Endothelial cell (in vitro differentiated cells): Measurements from ENCODE around the gene PPP1R9B. TPM values are rescaled to one million over a fixed set of nuclear protein-coding genes. Genes with fewer than 3 reads are reported as not detected.

ENCODE experiments used
- DNase-seq: peaks from one replicate; pipeline ENCODE4 v3.0.0; 2021; ENCODE audit warnings: low spot score
- H3K27ac Mint-ChIP-seq: one replicate; pipeline ENCODE4 v1.8.0; 2021; ENCODE audit warnings: mixed read lengths, inconsistent platforms; ENCODE audit not compliant: unreplicated experiment
- H3K27me3 Mint-ChIP-seq: one replicate; pipeline ENCODE4 v1.8.0; 2021; ENCODE audit warnings: mild to moderate bottlenecking, moderate library complexity, mixed read lengths, inconsistent platforms; ENCODE audit not compliant: unreplicated experiment
- H3K36me3 Mint-ChIP-seq: one replicate; pipeline ENCODE4 v1.8.0; 2021; ENCODE audit warnings: mild to moderate bottlenecking, low read depth, mixed read lengths, inconsistent platforms; ENCODE audit not compliant: unreplicated experiment
- H3K4me1 Mint-ChIP-seq: one replicate; pipeline ENCODE4 v1.8.0; 2021; ENCODE audit warnings: mild to moderate bottlenecking, mixed read lengths, inconsistent platforms; ENCODE audit not compliant: unreplicated experiment
- H3K4me3 Mint-ChIP-seq: one replicate; pipeline ENCODE4 v1.8.0; 2021; ENCODE audit warnings: mild to moderate bottlenecking, mixed read lengths, inconsistent platforms; ENCODE audit not compliant: unreplicated experiment
- H3K9me3 Mint-ChIP-seq: one replicate; pipeline ENCODE4 v1.8.0; 2021; ENCODE audit warnings: mixed read lengths, inconsistent platforms; ENCODE audit not compliant: unreplicated experiment
- total RNA-seq: library from RNA; stranded (reverse); fragmentation: NEBNext Ultra II Directional; extraction: Animal tissue kit (Norgen Biotek cat#: 25700); gene quantifications from one replicate; pipeline ENCODE4 v1.2.1, GENCODE V29; 2021; ENCODE audit not compliant: unreplicated experiment
- TF ChIP-seq, protein P1 (sequence below): fragments of 200-600 bp; sonication (generic); IDR thresholded peaks from one replicate; pipeline ENCODE4 v1.5.0; 2021; ENCODE audit warnings: antibody characterized with exemption; ENCODE audit not compliant: unreplicated experiment

PPP1R9B gene
- total RNA-seq, 1 donor from 2014 or later: 101 TPM

DNA sequence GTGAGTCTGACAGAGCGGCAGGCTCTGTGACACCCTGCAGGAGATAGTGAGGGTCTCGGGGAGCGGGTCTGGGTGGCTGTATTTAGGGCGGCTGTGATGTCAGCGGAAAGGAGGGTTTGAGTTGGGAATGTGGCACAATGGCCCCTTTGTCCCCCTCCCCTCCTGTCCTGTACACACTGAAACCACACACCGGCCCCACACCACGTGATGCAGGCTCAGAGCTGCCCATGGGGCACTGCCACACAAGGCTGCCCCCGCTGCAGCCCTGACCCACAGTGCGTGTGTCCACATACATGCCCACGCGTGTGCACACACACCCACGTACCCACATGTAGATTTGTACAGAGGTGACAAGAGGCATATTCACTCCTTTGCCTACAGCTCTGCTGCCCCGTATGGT lies 30.7 kb upstream of the PPP1R9B start:
- peaks cover 14% of the 10 kb centered on the region for H3K4me1 Mint-ChIP-seq
- H3K4me3 Mint-ChIP-seq: no peak overlapping the region
- no peaks in the 10 kb centered on the region for H3K36me3 Mint-ChIP-seq
- TF ChIP-seq, protein P1, sequence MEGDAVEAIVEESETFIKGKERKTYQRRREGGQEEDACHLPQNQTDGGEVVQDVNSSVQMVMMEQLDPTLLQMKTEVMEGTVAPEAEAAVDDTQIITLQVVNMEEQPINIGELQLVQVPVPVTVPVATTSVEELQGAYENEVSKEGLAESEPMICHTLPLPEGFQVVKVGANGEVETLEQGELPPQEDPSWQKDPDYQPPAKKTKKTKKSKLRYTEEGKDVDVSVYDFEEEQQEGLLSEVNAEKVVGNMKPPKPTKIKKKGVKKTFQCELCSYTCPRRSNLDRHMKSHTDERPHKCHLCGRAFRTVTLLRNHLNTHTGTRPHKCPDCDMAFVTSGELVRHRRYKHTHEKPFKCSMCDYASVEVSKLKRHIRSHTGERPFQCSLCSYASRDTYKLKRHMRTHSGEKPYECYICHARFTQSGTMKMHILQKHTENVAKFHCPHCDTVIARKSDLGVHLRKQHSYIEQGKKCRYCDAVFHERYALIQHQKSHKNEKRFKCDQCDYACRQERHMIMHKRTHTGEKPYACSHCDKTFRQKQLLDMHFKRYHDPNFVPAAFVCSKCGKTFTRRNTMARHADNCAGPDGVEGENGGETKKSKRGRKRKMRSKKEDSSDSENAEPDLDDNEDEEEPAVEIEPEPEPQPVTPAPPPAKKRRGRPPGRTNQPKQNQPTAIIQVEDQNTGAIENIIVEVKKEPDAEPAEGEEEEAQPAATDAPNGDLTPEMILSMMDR: no peak
- peaks cover 3% of the 10 kb centered on the region for H3K27me3 Mint-ChIP-seq
- DNase-seq: no peak
- H3K9me3 Mint-ChIP-seq: no peaks in the 10 kb centered on the region
- no peak overlapping the region for H3K27ac Mint-ChIP-seq

DNA sequence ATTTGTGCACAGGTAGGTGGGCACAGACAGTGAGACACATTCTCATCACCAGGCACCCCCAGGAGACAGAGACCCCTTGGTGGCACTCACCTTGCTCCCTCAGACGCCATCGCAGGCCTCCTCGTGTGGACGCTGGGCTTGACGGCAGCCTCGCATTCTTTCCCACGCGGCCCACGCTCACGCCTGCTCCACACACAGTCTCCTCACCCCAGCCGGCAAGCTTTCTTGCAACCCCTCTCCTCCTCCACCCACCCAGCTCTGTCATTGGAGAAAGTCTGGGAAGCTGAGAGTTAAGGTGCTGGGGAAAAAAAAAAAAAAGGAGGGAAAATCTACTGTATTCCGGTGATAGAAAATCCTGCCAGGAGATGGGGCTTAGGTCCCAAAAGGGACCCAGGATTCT lies 30.1 kb upstream of the PPP1R9B start:
- H3K4me3 Mint-ChIP-seq: no peak overlapping the region
- H3K27ac Mint-ChIP-seq: no peak overlapping the region
- H3K4me1 Mint-ChIP-seq: peaks cover 14% of the 10 kb centered on the region
- TF ChIP-seq, protein P1: no peak
- H3K36me3 Mint-ChIP-seq: no peaks in the 10 kb centered on the region
- H3K27me3 Mint-ChIP-seq: peaks cover 3% of the 10 kb centered on the region
- no peak for DNase-seq
- no peaks in the 10 kb centered on the region for H3K9me3 Mint-ChIP-seq

DNA sequence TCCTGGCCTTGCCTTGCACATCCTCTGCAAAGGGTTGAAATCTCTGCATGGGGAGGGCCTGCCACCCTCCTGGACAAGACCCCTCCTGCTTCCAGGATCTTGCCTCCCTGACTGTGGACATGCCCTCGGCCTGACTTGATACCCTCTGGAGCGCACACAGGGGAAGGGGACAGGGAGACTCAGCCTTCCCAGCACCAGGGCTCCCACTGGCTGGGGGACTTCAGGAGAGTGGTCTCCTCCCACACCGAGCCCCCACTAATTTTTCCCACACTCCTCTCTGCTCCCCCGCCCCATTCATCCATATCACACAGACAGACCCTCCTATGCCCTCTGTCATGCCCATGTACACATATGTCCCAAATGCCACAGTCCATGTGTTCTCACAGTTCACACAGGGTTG lies 29.6 kb upstream of the PPP1R9B start:
- no peak overlapping the region for H3K27ac Mint-ChIP-seq
- peaks cover 14% of the 10 kb centered on the region for H3K4me1 Mint-ChIP-seq
- DNase-seq: no peak

DNA sequence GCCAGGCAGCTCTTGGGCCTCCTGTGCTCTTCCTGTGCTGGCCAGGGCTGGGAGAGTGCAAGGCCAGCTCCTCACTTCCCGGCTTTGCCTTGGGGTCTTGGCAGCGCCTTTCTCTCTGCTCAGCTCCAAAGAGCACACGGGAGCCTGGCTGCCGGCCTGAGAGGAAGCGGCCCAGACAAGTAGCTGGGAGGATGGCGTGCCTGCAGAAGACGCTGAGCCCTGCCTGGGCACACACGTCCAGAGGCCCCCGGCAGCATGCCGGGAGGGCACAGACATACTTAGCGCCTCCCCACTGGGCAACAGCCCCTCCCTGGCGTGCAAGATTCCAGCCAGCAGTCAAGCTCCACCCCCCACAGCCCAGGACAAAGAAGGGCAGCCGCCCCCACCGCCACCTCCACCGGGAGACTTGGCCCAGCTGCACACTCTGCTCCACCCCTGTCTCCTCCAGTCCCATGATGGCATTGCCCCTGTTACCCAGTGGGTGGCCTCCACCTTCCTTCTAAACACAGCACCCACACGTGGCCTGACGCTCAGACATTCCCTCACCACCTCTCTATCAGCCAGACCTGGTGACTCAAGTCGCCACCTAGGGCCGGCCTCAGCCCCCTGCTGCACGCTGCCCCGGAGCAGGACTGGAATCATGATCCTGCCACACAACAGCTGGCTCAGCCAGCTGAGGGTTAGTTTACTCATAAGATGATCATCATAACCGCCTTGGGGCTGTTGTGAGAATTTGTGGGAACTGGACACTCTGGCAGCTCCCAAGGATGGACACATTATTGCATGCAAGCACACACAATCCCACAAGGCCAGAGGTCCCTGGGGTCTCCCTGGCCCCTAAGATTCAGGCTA lies 27.7 kb upstream of the PPP1R9B start:
- Mint-ChIP-seq H3K4me1 (peaks cover 11% of the 10 kb centered on the region), H3K9me3 (no peaks in the 10 kb centered on the region), H3K4me3 (peak overlapping the region; percentile 70), H3K36me3 (no peaks in the 10 kb centered on the region), H3K27ac (peak overlapping the region; percentile 58), H3K27me3 (peaks cover 4% of the 10 kb centered on the region)
- TF ChIP-seq, protein P1: peak; percentile 28
- DNase-seq: peak; percentile 71

More for the DNA sequence above, 29.6 kb upstream of the PPP1R9B start:
- no peak overlapping the region for H3K4me3 Mint-ChIP-seq
- H3K27me3 Mint-ChIP-seq: peaks cover 3% of the 10 kb centered on the region
- H3K36me3 Mint-ChIP-seq: no peaks in the 10 kb centered on the region
- TF ChIP-seq, protein P1: no peak
- no peaks in the 10 kb centered on the region for H3K9me3 Mint-ChIP-seq

DNA sequence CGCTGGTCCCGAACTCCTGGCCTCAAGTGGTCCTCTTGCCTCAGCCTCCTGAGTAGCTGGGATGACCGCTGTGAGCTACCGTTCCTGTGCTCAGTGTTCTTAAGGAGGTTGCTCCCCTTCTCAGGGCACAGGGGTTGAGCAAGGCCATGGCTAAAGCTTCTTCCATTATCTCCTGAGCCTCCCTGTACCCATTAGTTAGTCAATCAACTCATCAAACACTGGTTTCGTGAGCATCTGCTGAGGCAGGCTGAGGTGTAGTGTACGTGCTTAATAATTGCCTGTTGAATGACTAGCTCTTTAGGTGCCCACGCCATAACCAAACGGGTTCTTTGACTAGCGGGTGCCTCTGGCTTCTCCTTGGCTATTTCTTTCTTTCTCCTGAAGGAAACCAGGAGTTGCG lies 27.0 kb upstream of the PPP1R9B start:
- peaks cover 11% of the 10 kb centered on the region for H3K4me1 Mint-ChIP-seq
- H3K36me3 Mint-ChIP-seq: no peaks in the 10 kb centered on the region
- no peak overlapping the region for H3K27ac Mint-ChIP-seq
- no peak overlapping the region for H3K4me3 Mint-ChIP-seq
- peaks cover 6% of the 10 kb centered on the region for H3K27me3 Mint-ChIP-seq
- H3K9me3 Mint-ChIP-seq: no peaks in the 10 kb centered on the region
- TF ChIP-seq, protein P1: no peak
- no peak for DNase-seq
